Stimulated activated CD8-positive, alpha-beta memory T cell treated with anti-CD3 and anti-CD28 coated beads, Interleukin-7, amount 100 ng/mL, for 24 hours (primary cell): ENCODE measurements around the gene CERS1.
"Not testable (repeated sequence)": the region's sequence is repeated elsewhere in the genome, so short reads cannot be mapped to it uniquely, and the experiment has no call there.

Experiments
- DNase-seq: peaks from one replicate; pipeline ENCODE4 v3.0.0-alpha.2; 2020; ENCODE audit warnings: low read depth

The CERS1 gene

DNA sequence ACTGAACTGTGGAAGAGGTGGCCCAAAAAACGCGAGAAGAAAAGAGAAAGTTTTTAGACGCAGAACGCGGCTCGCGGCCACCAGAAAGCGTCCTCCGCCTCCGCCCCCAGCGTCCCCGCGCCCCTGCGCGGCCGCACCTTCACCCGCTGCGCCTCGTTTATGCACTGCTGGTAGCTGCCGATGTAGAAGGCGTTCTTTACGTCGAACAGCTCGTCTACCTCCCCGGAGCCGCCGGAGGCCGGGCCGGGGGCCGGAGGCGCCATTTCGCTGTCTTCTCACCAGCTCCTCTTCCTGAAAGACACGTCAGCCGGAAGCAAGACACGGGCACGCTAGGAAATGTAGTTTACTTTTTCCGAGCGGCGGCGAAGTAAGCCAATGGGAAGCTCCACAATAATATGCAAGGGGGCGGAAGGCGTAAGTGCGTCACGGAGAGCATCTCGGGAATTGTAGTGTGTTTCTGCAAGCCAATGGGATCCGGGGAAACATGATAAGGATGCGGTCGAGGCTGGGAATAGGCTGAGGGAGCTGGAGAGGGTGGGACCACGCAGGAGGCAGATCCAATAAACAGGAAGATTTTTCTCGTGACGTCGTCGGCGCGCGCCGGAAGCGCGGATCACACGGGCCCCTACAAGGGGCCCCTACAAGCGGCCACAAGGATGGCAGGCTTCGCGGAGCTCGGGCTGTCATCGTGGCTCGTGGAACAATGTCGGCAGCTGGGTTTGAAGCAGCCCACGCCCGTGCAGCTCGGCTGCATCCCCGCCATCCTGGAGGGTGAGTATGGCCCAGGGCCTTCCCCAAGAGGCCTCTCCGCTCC is 23.3 kb upstream of the CERS1 start, which contains the start of the genes COPE and DDX49:
COPE (minus strand) TSS at position 302 of the 814 bp plus-strand sequence; CDS start at position 263, 39 bp downstream.
DDX49 (plus strand) TSS at position 630 of the 814 bp plus-strand sequence; CDS start at position 657, 27 bp downstream.
- DNase-seq = peak; percentile 97

DNA sequence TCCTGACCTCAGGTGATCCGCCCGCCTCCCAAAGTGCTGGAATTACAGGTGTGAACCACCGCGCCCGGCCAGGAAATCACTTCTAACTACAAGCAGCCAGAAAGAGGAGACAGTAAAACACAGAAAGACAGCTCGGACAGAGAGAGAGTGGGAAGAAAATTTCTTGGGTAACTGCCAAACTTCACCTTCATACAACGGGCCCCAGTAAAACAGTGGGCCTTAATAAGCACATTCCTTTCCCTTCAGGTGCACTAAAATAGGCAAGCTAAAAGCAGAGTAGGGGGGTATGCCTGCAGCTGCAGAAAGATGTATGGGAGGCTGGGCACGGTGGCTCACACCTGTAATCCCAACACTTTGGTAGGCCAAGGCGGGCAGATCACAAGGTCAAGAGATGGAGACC is 21.6 kb upstream of the CERS1 start:
- not testable (repeated sequence) for DNase-seq

DNA sequence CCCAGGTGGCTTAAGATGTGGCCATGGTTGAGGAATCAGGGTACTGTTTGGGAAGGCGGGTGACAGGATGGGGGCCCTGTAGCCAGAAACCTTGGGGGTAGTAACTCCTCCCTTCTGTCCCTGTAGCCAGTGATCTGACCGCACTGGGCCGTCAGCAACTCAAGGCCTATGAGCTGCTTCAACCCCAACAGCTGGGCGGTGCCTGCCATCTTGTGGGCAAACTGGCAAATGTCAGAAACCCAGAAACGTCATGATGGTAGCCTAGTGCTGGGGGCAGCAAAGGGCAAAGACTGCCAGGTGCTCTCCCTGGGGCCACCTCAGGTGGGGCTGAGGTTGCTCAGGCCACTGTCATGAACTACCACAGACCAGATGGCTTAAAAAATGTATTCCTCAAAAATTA is 19.7 kb upstream of the CERS1 start:
- DNase-seq = no peak

- DNase-seq = no peak
These were observed 17.5 kb upstream of the CERS1 start for GRCh38 chr19:18913466-18913865.

- no peak for DNase-seq
These were observed 17.0 kb upstream of the CERS1 start for GRCh38 chr19:18912933-18913332.

GRCh38 chr19:18910801-18911436 is 15.0 kb upstream of the CERS1 start:
- DNase-seq = no peak

GRCh38 chr19:18910010-18910409 is 14.1 kb upstream of the CERS1 start:
- DNase-seq = no peak

- no peak for DNase-seq
These were observed 13.1 kb upstream of the CERS1 start for GRCh38 chr19:18908917-18909619.

- no peak for DNase-seq
These were observed 10.9 kb upstream of the CERS1 start for GRCh38 chr19:18906605-18907519.

DNA sequence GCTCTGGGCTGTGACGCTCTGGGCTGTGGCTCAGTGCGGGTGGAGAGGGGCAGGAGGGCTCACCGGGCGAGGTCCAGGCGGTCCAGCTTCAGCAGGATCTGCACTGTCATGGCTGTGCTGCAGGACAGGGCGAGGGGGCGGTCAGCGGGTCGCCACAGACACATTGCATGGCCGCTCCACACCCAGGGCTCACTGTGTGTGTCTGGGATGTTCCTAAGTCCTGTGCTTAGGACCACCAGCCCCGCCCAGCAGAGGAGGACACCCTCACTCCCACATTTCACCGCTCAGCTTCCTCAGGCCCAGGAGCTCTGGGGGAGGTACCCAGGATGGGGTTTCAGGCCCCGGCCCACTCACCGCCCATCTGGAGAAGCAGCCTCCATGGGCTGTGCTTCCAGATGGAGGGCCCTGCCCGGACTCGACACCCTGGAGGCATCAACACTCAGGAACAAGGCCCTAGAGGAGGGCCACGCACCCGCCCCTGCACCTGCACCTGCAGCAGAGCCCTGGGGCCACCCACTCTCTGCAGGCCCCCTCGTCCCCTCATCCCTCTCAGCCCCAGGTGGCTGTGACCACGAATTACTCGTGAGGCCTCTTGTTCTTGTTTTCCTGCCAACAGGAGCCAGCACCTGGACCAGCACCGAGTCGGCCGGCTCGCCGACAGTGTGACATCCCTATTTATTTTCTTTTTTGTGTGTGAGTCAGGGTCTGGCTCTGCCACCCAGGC is 9.7 kb upstream of the CERS1 start:
- no peak for DNase-seq

GRCh38 chr19:18905058-18905456 is 9.1 kb upstream of the CERS1 start:
- DNase-seq = no peak

DNA sequence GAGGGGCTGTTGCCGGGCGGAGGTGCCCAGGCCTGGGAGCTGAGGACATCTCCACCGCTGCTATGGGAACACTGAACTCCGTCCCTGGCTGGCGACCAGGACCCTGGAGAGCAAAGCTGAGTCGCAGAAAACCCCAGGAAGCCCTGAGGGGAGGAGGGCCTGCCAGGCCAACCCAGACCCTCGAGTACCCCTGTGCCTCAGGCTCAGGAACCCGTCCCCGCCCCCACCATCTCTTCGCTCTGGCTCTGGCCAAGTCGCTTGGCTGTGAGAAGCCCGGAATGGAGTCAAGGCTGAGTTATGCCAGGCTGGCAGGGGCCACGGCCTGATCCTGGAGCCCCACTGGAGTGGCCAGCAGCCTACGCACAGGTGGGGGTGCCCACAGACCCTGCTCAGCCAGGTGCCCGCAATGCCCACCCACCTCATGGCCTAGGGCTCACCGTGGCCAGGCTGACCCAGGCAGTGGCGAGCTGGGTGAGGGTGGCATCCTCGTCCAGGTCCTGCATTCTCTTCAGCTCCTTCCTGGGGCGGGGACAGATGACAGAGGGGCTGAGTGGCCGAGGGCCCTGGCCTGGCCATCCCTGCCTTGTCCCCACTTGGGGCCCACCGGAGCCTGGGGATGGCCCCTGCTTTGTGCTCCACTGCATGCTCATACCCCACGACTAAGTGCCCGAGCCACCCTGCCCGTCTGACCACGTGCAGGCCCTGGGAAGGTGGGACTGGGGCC is 8.5 kb upstream of the CERS1 start:
- DNase-seq = no peak

GRCh38 chr19:18903156-18904037 is 7.4 kb upstream of the CERS1 start:
- DNase-seq = no peak

DNA sequence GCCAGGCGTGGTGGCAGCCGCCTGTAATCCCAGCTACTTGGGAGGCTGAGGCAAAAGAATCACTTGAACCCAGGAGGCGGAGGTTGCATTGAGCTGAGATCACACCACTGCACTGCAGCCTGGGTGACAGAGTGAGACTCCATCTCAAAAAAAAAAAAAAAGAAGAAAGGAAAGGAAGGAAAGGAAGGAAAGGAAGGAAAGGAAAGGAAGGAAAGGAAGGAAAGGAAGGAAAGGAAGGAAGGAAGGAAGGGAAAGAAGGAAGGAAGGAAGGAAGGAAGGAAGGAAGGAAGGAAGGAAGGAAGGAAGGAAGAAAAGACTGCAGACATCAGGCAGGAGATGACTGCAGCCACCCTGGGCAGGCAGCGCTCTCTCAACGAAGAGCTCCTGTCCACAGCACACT is 6.6 kb upstream of the CERS1 start:
- DNase-seq = not testable (repeated sequence)

- DNase-seq = no peak
These were observed 5.5 kb upstream of the CERS1 start for GRCh38 chr19:18901491-18901890.

- no peak for DNase-seq
These were observed 4.9 kb upstream of the CERS1 start for GRCh38 chr19:18900700-18901481.

- no peak for DNase-seq
These were observed 3.9 kb upstream of the CERS1 start for GRCh38 chr19:18899624-18900560.
